Stimulated activated CD4-positive, alpha-beta T cell treated with anti-CD3 and anti-CD28 coated beads, Interleukin-4, amount 100 ng/mL, for 24 hours (primary cell): ENCODE results near the gene ABCB9.
A peak's percentile ranks its signal among the peaks of the same experiment; 100 is the strongest.

Experiments
- DNase-seq: peaks from one replicate; pipeline ENCODE4 v3.0.0-alpha.2; 2020

The ABCB9 gene

GRCh38 chr12:122981587-122982476 lies 15.6 kb upstream of the ABCB9 start:
- DNase-seq = no peak

- no peak for DNase-seq
Measured at GRCh38 chr12:122981036-122981471, 14.8 kb upstream of the ABCB9 start.

- DNase-seq = peak; percentile 63
Measured at GRCh38 chr12:122980183-122981035, 14.1 kb upstream of the ABCB9 start, which contains the start of gene ARL6IP4. Gene ARL6IP4, plus strand, starts transcription at chr12:122980681. Its CDS starts 459 bp downstream, at chr12:122981140.

- no peak for DNase-seq
Measured at GRCh38 chr12:122979908-122980182, 13.6 kb upstream of the ABCB9 start.

GRCh38 chr12:122979001-122979907 lies 13.0 kb upstream of the ABCB9 start:
- no peak for DNase-seq

- DNase-seq = no peak
Measured at GRCh38 chr12:122978507-122978955, 12.3 kb upstream of the ABCB9 start.

- DNase-seq = no peak
Measured at GRCh38 chr12:122977655-122978392, 11.6 kb upstream of the ABCB9 start.

GRCh38 chr12:122977153-122977552 lies 10.9 kb upstream of the ABCB9 start:
- no peak for DNase-seq

- no peak for DNase-seq
Measured at GRCh38 chr12:122976648-122976975, 10.3 kb upstream of the ABCB9 start.

- no peak for DNase-seq
Measured at GRCh38 chr12:122975790-122976647, 9.8 kb upstream of the ABCB9 start.

- peak; percentile 94 for DNase-seq
Measured at GRCh38 chr12:122974892-122975789, 8.9 kb upstream of the ABCB9 start, which contains the start of gene OGFOD2. Gene OGFOD2, plus strand, starts transcription at chr12:122975244. Its CDS starts 8 bp downstream, at chr12:122975252.

- DNase-seq = peak; percentile 99
Measured at GRCh38 chr12:122974274-122974891, 8.1 kb upstream of the ABCB9 start.

GRCh38 chr12:122969676-122970075 lies 3.4 kb upstream of the ABCB9 start:
- DNase-seq = no peak

- DNase-seq = no peak
Measured at GRCh38 chr12:122968104-122968503, 1.8 kb upstream of the ABCB9 start.

GRCh38 chr12:122966743-122967550 lies 684 bp upstream of the ABCB9 start:
- DNase-seq = no peak

GRCh38 chr12:122965321-122965751 lies 927 bp downstream of the ABCB9 start:
- no peak for DNase-seq

- no peak for DNase-seq
Measured at GRCh38 chr12:122964439-122965257, 1.6 kb downstream of the ABCB9 start.

- no peak for DNase-seq
Measured at GRCh38 chr12:122963941-122964265, 2.4 kb downstream of the ABCB9 start.
